Bronchial epithelial cell (primary cell): ENCODE measurements around the gene TNK2. TPM values are rescaled to one million over a fixed set of nuclear protein-coding genes. Genes with fewer than 3 reads are reported as not detected.
"Not testable (repeated sequence)": the region's sequence is repeated elsewhere in the genome, so short reads cannot be mapped to it uniquely, and the experiment has no call there.

Experiments used
- DNase-seq: peaks from one replicate; pipeline ENCODE4 v3.0.0-alpha.2; 2010; ENCODE audit warnings: low read depth
- FAIRE-seq: peaks from 2 replicates; lab custom pipeline; 2011; peaks lifted over from hg19 to GRCh38; lab: Jason Lieb, UNC
- H3K27me3 ChIP-seq: 2 replicates; pipeline ENCODE4 v1.5.1; 2011; ENCODE audit warnings: low read length; ENCODE audit not compliant: control insufficient read depth, insufficient read depth
- H3K36me3 ChIP-seq: 2 replicates; pipeline ENCODE4 v1.5.1; 2011; ENCODE audit warnings: low read length; ENCODE audit not compliant: control insufficient read depth, insufficient read depth
- H3K4me3 ChIP-seq: 2 replicates; pipeline ENCODE4 v1.5.1; 2011; ENCODE audit warnings: mild to moderate bottlenecking, low read depth, low read length, control low read depth
- total RNA-seq: library from RNA; depleted of rRNA; stranded (reverse); fragments of >200 nt; gene quantifications from 2 replicates; pipeline ENCODE4 v1.2.1, GENCODE V29; 2014
- TF ChIP-seq, protein P1 (sequence below): IDR thresholded peaks from 2 replicates; pipeline ENCODE4 v1.5.1; 2011; ENCODE audit warnings: mild to moderate bottlenecking, moderate library complexity, low read length, control low read depth, inconsistent platforms; ENCODE audit not compliant: insufficient read depth, severe bottlenecking

TNK2 gene
- 6.3 and 6.8 TPM in 2 replicates for total RNA-seq

DNA sequence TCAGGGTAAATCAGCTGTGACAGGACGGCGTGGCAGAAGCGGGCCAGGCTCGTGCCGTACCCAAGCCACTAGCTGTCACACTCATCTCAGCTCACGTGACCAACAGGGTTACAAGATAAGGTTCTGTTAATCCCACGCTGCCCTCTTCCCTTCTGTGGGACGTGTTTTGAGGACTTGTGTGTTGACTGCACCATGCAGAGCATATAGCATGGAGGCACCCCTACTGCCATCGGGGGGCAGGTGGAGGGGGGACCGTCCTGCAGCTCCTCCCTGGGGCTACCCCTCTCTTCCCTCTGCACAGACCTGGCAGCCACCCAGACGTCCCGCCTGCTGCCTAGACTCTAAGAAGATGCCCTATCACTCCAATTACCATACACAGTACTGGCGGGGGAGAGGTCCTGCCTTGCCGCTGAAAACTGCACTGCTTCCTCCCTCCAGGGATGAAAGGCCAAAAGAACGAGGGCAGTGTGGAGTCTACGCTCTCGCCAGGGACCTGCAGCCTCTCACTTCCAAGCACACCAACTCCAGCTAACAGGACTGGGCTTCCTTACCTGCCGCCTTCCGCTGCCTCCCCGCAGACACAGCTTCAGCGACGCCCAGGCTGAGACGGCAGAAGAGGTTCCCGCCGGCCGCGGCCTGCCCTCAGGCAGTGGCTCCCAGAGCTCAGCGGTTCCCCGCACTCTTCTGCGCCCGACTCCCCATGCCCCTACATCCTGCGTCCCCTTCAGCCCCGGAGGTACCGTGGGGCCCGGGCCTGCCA is at the start of gene TNK2:
Gene TNK2 (minus strand): TSS at position 618 of the 760 bp plus-strand sequence. CDS start 19,963 bp downstream, outside the sequence.
- TF ChIP-seq, protein P1, sequence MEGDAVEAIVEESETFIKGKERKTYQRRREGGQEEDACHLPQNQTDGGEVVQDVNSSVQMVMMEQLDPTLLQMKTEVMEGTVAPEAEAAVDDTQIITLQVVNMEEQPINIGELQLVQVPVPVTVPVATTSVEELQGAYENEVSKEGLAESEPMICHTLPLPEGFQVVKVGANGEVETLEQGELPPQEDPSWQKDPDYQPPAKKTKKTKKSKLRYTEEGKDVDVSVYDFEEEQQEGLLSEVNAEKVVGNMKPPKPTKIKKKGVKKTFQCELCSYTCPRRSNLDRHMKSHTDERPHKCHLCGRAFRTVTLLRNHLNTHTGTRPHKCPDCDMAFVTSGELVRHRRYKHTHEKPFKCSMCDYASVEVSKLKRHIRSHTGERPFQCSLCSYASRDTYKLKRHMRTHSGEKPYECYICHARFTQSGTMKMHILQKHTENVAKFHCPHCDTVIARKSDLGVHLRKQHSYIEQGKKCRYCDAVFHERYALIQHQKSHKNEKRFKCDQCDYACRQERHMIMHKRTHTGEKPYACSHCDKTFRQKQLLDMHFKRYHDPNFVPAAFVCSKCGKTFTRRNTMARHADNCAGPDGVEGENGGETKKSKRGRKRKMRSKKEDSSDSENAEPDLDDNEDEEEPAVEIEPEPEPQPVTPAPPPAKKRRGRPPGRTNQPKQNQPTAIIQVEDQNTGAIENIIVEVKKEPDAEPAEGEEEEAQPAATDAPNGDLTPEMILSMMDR = no peak
- peak within 1 kb of the TSS; percentile 54 for H3K4me3 ChIP-seq
- DNase-seq (no peak), FAIRE-seq (no peak)
- no peaks in the 10 kb centered on the region for H3K27me3 ChIP-seq
- H3K36me3 ChIP-seq = no peaks in the 10 kb centered on the region

- Histone ChIP-seq H3K4me3 (no peak overlapping the region), H3K36me3 (no peaks in the 10 kb centered on the region), H3K27me3 (no peaks in the 10 kb centered on the region)
- no peak for FAIRE-seq
- TF ChIP-seq, protein P1 = no peak
- DNase-seq = no peak
Observed at GRCh38 chr3:195956577-195956976, 48.2 kb upstream of the TNK2 start.

- not testable (repeated sequence) for H3K4me3 ChIP-seq, H3K36me3 ChIP-seq, FAIRE-seq, H3K27me3 ChIP-seq, DNase-seq
Observed at GRCh38 chr3:195955416-195955841, 47.1 kb upstream of the TNK2 start.

DNA sequence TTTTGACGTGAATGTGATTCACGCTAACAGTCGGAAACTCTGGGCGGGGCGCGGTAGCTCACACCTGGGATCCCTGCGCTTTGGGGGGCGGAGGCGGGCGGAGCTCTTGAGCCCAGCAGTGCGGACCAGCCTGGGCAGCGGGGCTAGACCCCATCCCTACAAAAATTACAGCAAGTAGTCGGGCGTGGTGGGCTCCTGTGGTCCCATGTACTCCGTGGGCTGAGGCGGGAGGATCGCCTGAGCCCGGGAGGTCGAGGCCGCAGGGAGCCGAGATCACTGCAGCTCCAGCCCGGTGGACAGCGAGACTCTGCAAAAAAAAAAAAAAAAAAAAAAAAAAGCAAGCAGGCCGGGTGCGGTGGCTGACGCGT is 46.4 kb upstream of the TNK2 start:
- FAIRE-seq, H3K27me3 ChIP-seq, DNase-seq, H3K36me3 ChIP-seq: not testable (repeated sequence)
- peak overlapping the region; percentile 43 for H3K4me3 ChIP-seq

- H3K4me3 ChIP-seq = peak overlapping the region; percentile 43
- H3K36me3 ChIP-seq, FAIRE-seq, H3K27me3 ChIP-seq: not testable (repeated sequence)
- peak; percentile 48 for DNase-seq
Observed at GRCh38 chr3:195954052-195954751, 45.9 kb upstream of the TNK2 start.

DNA sequence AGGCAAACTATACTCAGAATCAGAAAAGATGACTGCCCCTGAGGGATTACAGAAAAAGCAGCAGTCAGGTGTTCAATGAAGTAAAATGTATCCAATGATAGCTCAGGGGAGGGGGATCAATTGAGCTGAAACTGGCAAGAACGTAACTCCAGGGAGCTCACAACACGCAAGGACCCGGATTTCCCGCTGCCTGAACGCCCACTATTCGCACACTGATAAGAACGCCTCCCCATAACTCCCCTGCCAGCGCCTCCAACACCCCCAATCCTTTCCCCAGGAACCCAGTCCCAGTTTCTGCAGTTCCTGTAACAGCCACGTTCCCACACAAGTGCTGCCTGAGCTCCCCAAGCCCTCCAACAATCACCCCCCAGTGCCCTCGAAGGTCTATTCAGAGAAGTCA is 44.2 kb upstream of the TNK2 start:
- peak overlapping the region; percentile 18 for H3K4me3 ChIP-seq
- DNase-seq, FAIRE-seq: not testable (repeated sequence)

GRCh38 chr3:195951443-195952177 is 43.3 kb upstream of the TNK2 start:
- not testable (repeated sequence) for H3K27me3 ChIP-seq, H3K36me3 ChIP-seq, H3K4me3 ChIP-seq, FAIRE-seq, DNase-seq

More for the DNA sequence above, 44.2 kb upstream of the TNK2 start:
- H3K36me3 ChIP-seq, H3K27me3 ChIP-seq: not testable (repeated sequence)

GRCh38 chr3:195950731-195951130 is 42.4 kb upstream of the TNK2 start:
- not testable (repeated sequence) for H3K4me3 ChIP-seq, DNase-seq, H3K36me3 ChIP-seq, FAIRE-seq, H3K27me3 ChIP-seq

GRCh38 chr3:195950164-195950563 is 41.8 kb upstream of the TNK2 start:
- not testable (repeated sequence) for H3K36me3 ChIP-seq, FAIRE-seq, DNase-seq, H3K27me3 ChIP-seq, H3K4me3 ChIP-seq

DNA sequence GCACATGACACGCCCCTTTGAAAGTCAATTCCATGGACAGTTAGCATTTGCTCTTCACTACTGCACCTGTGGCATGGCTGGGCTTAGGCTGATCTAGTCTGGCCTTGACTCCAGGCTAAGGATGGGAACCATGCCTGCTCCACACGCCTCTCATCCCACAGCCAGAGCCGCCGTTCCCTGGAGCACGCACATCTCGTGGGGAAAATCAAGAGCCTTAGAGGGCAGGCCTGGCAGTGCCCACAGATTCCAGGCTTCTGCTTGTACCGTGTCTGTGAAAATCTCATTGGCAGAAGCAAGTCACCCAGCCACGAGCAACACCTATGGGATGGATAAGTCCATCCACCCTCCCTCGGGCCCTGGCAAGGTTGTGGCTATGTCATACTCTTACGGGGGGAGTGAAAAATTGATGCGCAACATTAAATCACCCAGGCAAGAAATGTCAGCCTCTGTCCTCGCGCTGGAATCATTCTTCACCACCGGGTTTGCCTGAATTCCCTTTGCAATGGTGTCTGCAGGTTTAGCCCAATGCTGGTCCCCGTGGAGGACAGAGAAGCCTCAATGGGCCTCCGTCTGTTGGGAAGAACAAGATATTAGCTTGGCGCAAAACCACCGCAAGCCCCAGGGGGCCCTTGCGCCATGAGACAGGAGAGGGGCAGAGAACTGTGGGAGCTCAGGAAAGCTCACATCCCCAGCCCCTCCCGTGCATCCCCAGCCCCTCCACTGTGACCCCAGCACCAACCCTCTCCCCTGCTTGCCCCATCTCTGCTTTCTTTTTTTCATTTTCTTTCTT is 38.8 kb upstream of the TNK2 start:
- DNase-seq, H3K4me3 ChIP-seq, H3K36me3 ChIP-seq, FAIRE-seq, H3K27me3 ChIP-seq: not testable (repeated sequence)

- H3K4me3 ChIP-seq, H3K36me3 ChIP-seq, FAIRE-seq, DNase-seq, H3K27me3 ChIP-seq: not testable (repeated sequence)
Observed at GRCh38 chr3:195941265-195941815, 33.0 kb upstream of the TNK2 start.
